H9 (cell line): ENCODE measurements around the gene TMED10. TPM values are rescaled to one million over a fixed set of nuclear protein-coding genes. Genes with fewer than 3 reads are reported as not detected.
"Not testable (repeated sequence)": the region's sequence is repeated elsewhere in the genome, so short reads cannot be mapped to it uniquely, and the experiment has no call there.

ENCODE experiments used
- DNase-seq: peaks from one replicate; pipeline ENCODE4 v3.0.0-alpha.2; 2017
- H2AFZ ChIP-seq: one replicate; pipeline ENCODE4 v1.6.1; 2013; ENCODE audit warnings: mild to moderate bottlenecking, low read length, control low read depth, moderate library complexity
- H2AK5ac ChIP-seq: 2 replicates; pipeline ENCODE4 v1.6.1; 2013; ENCODE audit warnings: low read length, control low read depth, mixed read lengths; ENCODE audit not compliant: insufficient read length
- H2BK120ac ChIP-seq: one replicate; pipeline ENCODE4 v1.6.1; 2013; ENCODE audit warnings: low read depth, mild to moderate bottlenecking, low read length, control low read depth, inconsistent platforms; ENCODE audit not compliant: poor library complexity, severe bottlenecking
- H2BK12ac ChIP-seq: 2 replicates; pipeline ENCODE4 v1.6.1; 2013; ENCODE audit warnings: low read length, control low read depth, mixed read lengths, low read depth; ENCODE audit not compliant: insufficient read length
- H2BK15ac ChIP-seq: 2 replicates; pipeline ENCODE4 v1.6.1; 2013; ENCODE audit warnings: low read depth, low read length, control low read depth
- H2BK20ac ChIP-seq: one replicate; pipeline ENCODE4 v1.6.1; 2013; ENCODE audit warnings: low read depth, mild to moderate bottlenecking, low read length, control low read depth, inconsistent platforms; ENCODE audit not compliant: poor library complexity, severe bottlenecking
- H2BK5ac ChIP-seq: 2 replicates; pipeline ENCODE4 v1.6.1; 2013; ENCODE audit warnings: low read length, control low read depth, mixed read lengths; ENCODE audit not compliant: insufficient read length
- H3K14ac ChIP-seq: 2 replicates; pipeline ENCODE4 v1.6.1; 2013; ENCODE audit warnings: low read length, control low read depth; ENCODE audit not compliant: insufficient read depth
- H3K18ac ChIP-seq: 2 replicates; pipeline ENCODE4 v1.6.1; 2013; ENCODE audit warnings: low read depth, mild to moderate bottlenecking, mixed read lengths, low read length, control low read depth; ENCODE audit not compliant: insufficient read length
- H3K23ac ChIP-seq: 2 replicates; pipeline ENCODE4 v1.6.1; 2013; ENCODE audit warnings: low read length, control low read depth, mixed read lengths, low read depth; ENCODE audit not compliant: insufficient read length
- H3K23me2 ChIP-seq: 2 replicates; pipeline ENCODE4 v1.6.1; 2013; ENCODE audit warnings: low read depth, mild to moderate bottlenecking, mixed read lengths, low read length, control low read depth; ENCODE audit not compliant: insufficient read length, poor library complexity, severe bottlenecking
- H3K27ac ChIP-seq: 2 replicates; pipeline ENCODE4 v1.5.1; 2013; ENCODE audit warnings: low read length, control low read depth, mixed read lengths, low read depth; ENCODE audit not compliant: insufficient read length
- H3K27me3 ChIP-seq: 2 replicates; pipeline ENCODE4 v1.6.1; 2013; ENCODE audit warnings: low read length, control low read depth, inconsistent platforms; ENCODE audit not compliant: insufficient read depth
- H3K4ac ChIP-seq: 2 replicates; pipeline ENCODE4 v1.6.1; 2013; ENCODE audit warnings: low read depth, mild to moderate bottlenecking, control low read depth, inconsistent platforms, low read length, moderate library complexity
- H3K4me1 ChIP-seq: 2 replicates; pipeline ENCODE4 v1.6.1; 2013; ENCODE audit warnings: low read length, control low read depth, inconsistent platforms; ENCODE audit not compliant: insufficient read depth
- H3K4me2 ChIP-seq: 2 replicates; pipeline ENCODE4 v1.6.1; 2013; ENCODE audit warnings: low read length, control low read depth, mixed read lengths; ENCODE audit not compliant: insufficient read length, insufficient read depth
- H3K56ac ChIP-seq: 2 replicates; pipeline ENCODE4 v1.6.1; 2013; ENCODE audit warnings: low read depth, mild to moderate bottlenecking, mixed read lengths, low read length, control low read depth; ENCODE audit not compliant: insufficient read length
- H3K79me1 ChIP-seq: 2 replicates; pipeline ENCODE4 v1.6.1; 2013; ENCODE audit warnings: low read depth, mild to moderate bottlenecking, moderate library complexity, low read length, control low read depth, inconsistent platforms; ENCODE audit not compliant: insufficient read depth, poor library complexity, severe bottlenecking
- H3K79me2 ChIP-seq: 2 replicates; pipeline ENCODE4 v1.6.1; 2013; ENCODE audit warnings: low read length, control low read depth, inconsistent platforms; ENCODE audit not compliant: insufficient read depth
- H3K9ac ChIP-seq: 2 replicates; pipeline ENCODE4 v1.6.1; 2013; ENCODE audit warnings: low read length, control low read depth, mixed read lengths; ENCODE audit not compliant: insufficient read length; ENCODE audit errors: extremely low read depth
- H3K9me3 ChIP-seq: one replicate; pipeline ENCODE4 v1.6.1; 2013; ENCODE audit warnings: low read depth, low read length, inconsistent platforms; ENCODE audit not compliant: control insufficient read depth
- H3T11ph ChIP-seq: one replicate; pipeline ENCODE4 v1.6.1; 2013; ENCODE audit warnings: mild to moderate bottlenecking, low read length, control low read depth, inconsistent platforms
- H4K20me1 ChIP-seq: one replicate; pipeline ENCODE4 v1.6.1; 2013; ENCODE audit not compliant: control insufficient read depth, insufficient read length, insufficient read depth
- H4K5ac ChIP-seq: 2 replicates; pipeline ENCODE4 v1.6.1; 2013; ENCODE audit warnings: low read depth, mild to moderate bottlenecking, mixed read lengths, low read length, control low read depth; ENCODE audit not compliant: insufficient read length
- H4K8ac ChIP-seq: replicated peaks from 2 replicates; pipeline ENCODE4 v1.6.1; 2013; ENCODE audit warnings: low read length, control low read depth, mixed read lengths, low read depth; ENCODE audit not compliant: insufficient read length
- H4K91ac ChIP-seq: 2 replicates; pipeline ENCODE4 v1.6.1; 2013; ENCODE audit warnings: low read depth, mild to moderate bottlenecking, moderate library complexity, mixed read lengths, low read length, control low read depth; ENCODE audit not compliant: insufficient read length
- H3K27ac Mint-ChIP-seq, 3 experiments: 2 replicates in 2 of 3; 3 replicates in 1 of 3; pipeline ENCODE4 v1.8.0; 2020 to 2021; ENCODE audit warnings: mixed read lengths in 3 of 3, mild to moderate bottlenecking in 1 of 3, moderate library complexity in 1 of 3
- H3K27me3 Mint-ChIP-seq: 2 replicates; pipeline ENCODE4 v1.8.0; 2021; ENCODE audit warnings: low read depth, mild to moderate bottlenecking, moderate library complexity, mixed read lengths
- H3K36me3 Mint-ChIP-seq, 3 experiments: 2 replicates in 2 of 3; 3 replicates in 1 of 3; pipeline ENCODE4 v1.8.0; 2020 to 2021; ENCODE audit warnings: low read depth in 3 of 3, mixed read lengths in 3 of 3; ENCODE audit not compliant: insufficient read depth in 1 of 3
- H3K4me1 Mint-ChIP-seq, 2 experiments: 2 replicates each; pipeline ENCODE4 v1.8.0; 2020; ENCODE audit warnings: mixed read lengths in 2 of 2
- H3K4me3 Mint-ChIP-seq, 2 experiments: 2 replicates in 1 of 2; 3 replicates in 1 of 2; pipeline ENCODE4 v1.8.0; 2020 to 2021; ENCODE audit warnings: mild to moderate bottlenecking in 2 of 2, mixed read lengths in 2 of 2, moderate library complexity in 1 of 2
- H3K9me3 Mint-ChIP-seq, 2 experiments: 2 replicates in 1 of 2; 3 replicates in 1 of 2; pipeline ENCODE4 v1.8.0; 2020; ENCODE audit warnings: mild to moderate bottlenecking in 2 of 2, mixed read lengths in 2 of 2, moderate library complexity in 1 of 2
- WGBS: extraction: QIAGEN DNeasy Blood & Tissue Kit; methylation state at CpG from one replicate; pipeline ENCODE4 v1.1.7; 2013; ENCODE audit warnings: missing lambda C conversion rate, low lambda C conversion rate, mixed read lengths; ENCODE audit not compliant: insufficient read length; ENCODE audit errors: extremely low coverage; 5-methylcytosine and 5-hydroxymethylcytosine counted together
- total RNA-seq: library from RNA; stranded (reverse); gene quantifications from 2 replicates; pipeline ENCODE4 v1.2.1, GENCODE V29; 2021
- TF ChIP-seq, protein P1 (sequence below): fragments of 200-600 bp; sonication (generic); conservative IDR thresholded peaks from 3 replicates; pipeline ENCODE4 v1.8.0; 2021; ENCODE audit warnings: antibody characterized with exemption, mild to moderate bottlenecking

TMED10 gene
- total RNA-seq, 1 experiment from 2014 or later: 176 TPM

GRCh38 chr14:75151851-75152250 is 24.6 kb downstream of the TMED10 start:
- peaks cover 18 to 21% of the 10 kb centered on the region in 2 experiments for H3K4me1 Mint-ChIP-seq
- no peak overlapping the region for H3K4me2 ChIP-seq
- DNase-seq: no peak
- WGBS: no CpG with 5 or more reads among the region's 1 CpG
- no peak overlapping the region for H2BK120ac ChIP-seq
- no peak overlapping the region for H2AFZ ChIP-seq
- peak overlapping the region in 1 of 3 experiments; percentile 5; a peak in 1 of 7 replicates for H3K27ac Mint-ChIP-seq
- H3K9me3 Mint-ChIP-seq: no peaks in the 10 kb centered on the region
- H3T11ph ChIP-seq: no peak overlapping the region
- no peak overlapping the region for H3K4ac ChIP-seq
- H4K8ac ChIP-seq: no peak overlapping the region
- no peak overlapping the region for H4K91ac ChIP-seq
- no peaks in the 10 kb centered on the region; the same call in 1 of the 2 replicates for H3K79me2 ChIP-seq
- no peaks in the 10 kb centered on the region for H3K79me1 ChIP-seq
- H2BK20ac ChIP-seq: no peak overlapping the region
- no peak overlapping the region for H4K5ac ChIP-seq
- TF ChIP-seq, protein P1, sequence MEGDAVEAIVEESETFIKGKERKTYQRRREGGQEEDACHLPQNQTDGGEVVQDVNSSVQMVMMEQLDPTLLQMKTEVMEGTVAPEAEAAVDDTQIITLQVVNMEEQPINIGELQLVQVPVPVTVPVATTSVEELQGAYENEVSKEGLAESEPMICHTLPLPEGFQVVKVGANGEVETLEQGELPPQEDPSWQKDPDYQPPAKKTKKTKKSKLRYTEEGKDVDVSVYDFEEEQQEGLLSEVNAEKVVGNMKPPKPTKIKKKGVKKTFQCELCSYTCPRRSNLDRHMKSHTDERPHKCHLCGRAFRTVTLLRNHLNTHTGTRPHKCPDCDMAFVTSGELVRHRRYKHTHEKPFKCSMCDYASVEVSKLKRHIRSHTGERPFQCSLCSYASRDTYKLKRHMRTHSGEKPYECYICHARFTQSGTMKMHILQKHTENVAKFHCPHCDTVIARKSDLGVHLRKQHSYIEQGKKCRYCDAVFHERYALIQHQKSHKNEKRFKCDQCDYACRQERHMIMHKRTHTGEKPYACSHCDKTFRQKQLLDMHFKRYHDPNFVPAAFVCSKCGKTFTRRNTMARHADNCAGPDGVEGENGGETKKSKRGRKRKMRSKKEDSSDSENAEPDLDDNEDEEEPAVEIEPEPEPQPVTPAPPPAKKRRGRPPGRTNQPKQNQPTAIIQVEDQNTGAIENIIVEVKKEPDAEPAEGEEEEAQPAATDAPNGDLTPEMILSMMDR: no peak
- no peak overlapping the region for H3K23ac ChIP-seq
- H3K4me1 ChIP-seq: no peaks in the 10 kb centered on the region; the same call in 1 of the 2 replicates
- peaks cover 9 to 19% (median 11%) of the 10 kb centered on the region in 3 experiments; a peak in 6 of 7 replicates for H3K36me3 Mint-ChIP-seq
- H3K27me3 Mint-ChIP-seq: no peaks in the 10 kb centered on the region
- H3K14ac ChIP-seq: no peak overlapping the region
- H4K20me1 ChIP-seq: no peaks in the 10 kb centered on the region
- H3K9me3 ChIP-seq: no peaks in the 10 kb centered on the region
- H2BK12ac ChIP-seq: no peak overlapping the region
- H3K9ac ChIP-seq: no peak overlapping the region
- no peak overlapping the region for H3K4me3 Mint-ChIP-seq
- no peak overlapping the region for H3K27ac ChIP-seq
- no peak overlapping the region for H2AK5ac ChIP-seq
- H3K56ac ChIP-seq: no peak overlapping the region
- no peak overlapping the region for H3K18ac ChIP-seq
- no peaks in the 10 kb centered on the region for H3K23me2 ChIP-seq
- H3K27me3 ChIP-seq: no peaks in the 10 kb centered on the region
- no peak overlapping the region for H2BK5ac ChIP-seq
- H2BK15ac ChIP-seq: no peak overlapping the region

DNA sequence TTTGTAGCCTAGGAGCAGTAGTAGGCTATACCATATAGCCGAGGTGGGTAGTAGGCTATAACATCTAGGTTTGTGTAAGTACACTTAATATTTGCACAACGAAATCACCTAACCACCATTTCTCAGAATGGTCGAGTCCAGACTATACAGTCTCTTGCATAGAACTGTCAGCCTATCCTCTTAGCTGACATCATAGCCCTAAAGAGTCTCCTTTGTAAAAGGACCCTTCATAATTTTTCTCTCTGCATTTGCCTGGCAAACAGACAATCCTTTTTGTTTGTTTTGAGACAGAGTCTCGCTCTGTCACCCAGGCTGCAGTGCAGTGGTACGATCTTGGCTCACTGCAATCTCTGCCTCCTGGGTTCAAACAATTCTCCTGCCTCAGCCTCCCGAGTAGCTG is 25.8 kb downstream of the TMED10 start:
- H3K27ac ChIP-seq, H4K5ac ChIP-seq, H3K9ac ChIP-seq, H3K18ac ChIP-seq, H3K4me2 ChIP-seq, H2AFZ ChIP-seq, H4K91ac ChIP-seq, H2BK15ac ChIP-seq, H3K79me1 ChIP-seq, H3K9me3 Mint-ChIP-seq, DNase-seq, H3K4me1 ChIP-seq, H2AK5ac ChIP-seq, H4K8ac ChIP-seq, H3K4ac ChIP-seq, H3K79me2 ChIP-seq, H4K20me1 ChIP-seq, H3K14ac ChIP-seq, H3K27ac Mint-ChIP-seq, H3K23ac ChIP-seq, H2BK20ac ChIP-seq, H2BK120ac ChIP-seq, H3K23me2 ChIP-seq, H2BK12ac ChIP-seq, H3K27me3 Mint-ChIP-seq, H3T11ph ChIP-seq, H3K56ac ChIP-seq, H3K4me3 Mint-ChIP-seq, H3K27me3 ChIP-seq, H3K9me3 ChIP-seq, H2BK5ac ChIP-seq: not testable (repeated sequence)
- no CpG with 5 or more reads among the region's 6 CpGs for WGBS
- H3K36me3 Mint-ChIP-seq: peaks cover 13 to 23% (median 19%) of the 10 kb centered on the region in 3 experiments; a peak in 6 of 7 replicates
- peaks cover 18 to 19% of the 10 kb centered on the region in 2 experiments for H3K4me1 Mint-ChIP-seq
